Ovary (tissue), 3 donors: ENCODE results near the gene PLEKHN1.

Experiments
- EP300 ChIP-seq: sonication (generic); formaldehyde crosslinking; IDR thresholded peaks from one replicate; pipeline ENCODE4 v1.6.1; 2017; ENCODE audit warnings: antibody characterized with exemption
- POLR2A ChIP-seq: fragments of 450-650 bp; IDR thresholded peaks from one replicate; pipeline ENCODE4 v1.6.1; 2017; ENCODE audit warnings: antibody characterized with exemption, mild to moderate bottlenecking, moderate library complexity
- TF ChIP-seq, protein P1 (sequence below), 3 donors: fragments of 450-650 bp in 2 of 3; fragments of 200-600 bp in 1 of 3; IDR thresholded peaks; one replicate each; pipeline versions ENCODE4 v1.5.1 to v1.8.0; 2016 to 2022; ENCODE audit warnings: antibody characterized with exemption in 3 of 3, mild to moderate bottlenecking in 1 of 3
- donor health status: DM: no; HTN: no; CAD: no.

DNA sequence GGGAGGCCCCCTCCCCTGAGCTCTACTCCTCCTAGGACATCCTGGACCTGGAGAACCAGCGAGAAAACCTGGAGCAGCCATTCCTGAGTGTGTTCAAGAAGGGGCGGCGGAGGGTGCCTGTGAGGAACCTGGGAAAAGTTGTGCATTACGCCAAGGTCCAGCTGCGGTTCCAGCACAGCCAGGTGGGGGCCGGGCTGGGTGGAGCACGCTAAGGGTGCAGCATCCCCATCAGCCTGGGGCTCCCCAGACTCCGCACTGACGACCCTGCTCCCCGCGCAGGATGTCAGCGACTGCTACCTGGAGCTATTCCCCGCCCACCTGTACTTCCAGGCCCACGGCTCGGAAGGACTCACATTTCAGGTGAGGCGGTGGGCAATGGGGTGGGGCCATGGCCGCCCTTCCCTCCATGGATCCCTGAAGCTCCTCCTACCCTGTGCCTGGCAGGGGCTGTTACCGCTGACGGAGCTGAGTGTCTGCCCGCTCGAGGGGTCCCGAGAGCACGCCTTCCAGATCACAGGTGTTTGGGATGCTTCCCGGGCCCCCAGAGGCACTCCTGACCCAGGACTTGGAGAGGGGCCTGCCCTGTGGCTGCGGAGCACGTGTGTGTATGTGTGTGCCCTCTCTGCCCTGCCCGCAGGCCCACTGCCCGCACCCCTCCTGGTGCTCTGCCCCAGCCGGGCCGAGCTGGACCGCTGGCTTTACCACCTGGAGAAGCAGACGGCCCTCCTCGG lies 4.1 kb downstream of the PLEKHN1 start:
- TF ChIP-seq, protein P1, sequence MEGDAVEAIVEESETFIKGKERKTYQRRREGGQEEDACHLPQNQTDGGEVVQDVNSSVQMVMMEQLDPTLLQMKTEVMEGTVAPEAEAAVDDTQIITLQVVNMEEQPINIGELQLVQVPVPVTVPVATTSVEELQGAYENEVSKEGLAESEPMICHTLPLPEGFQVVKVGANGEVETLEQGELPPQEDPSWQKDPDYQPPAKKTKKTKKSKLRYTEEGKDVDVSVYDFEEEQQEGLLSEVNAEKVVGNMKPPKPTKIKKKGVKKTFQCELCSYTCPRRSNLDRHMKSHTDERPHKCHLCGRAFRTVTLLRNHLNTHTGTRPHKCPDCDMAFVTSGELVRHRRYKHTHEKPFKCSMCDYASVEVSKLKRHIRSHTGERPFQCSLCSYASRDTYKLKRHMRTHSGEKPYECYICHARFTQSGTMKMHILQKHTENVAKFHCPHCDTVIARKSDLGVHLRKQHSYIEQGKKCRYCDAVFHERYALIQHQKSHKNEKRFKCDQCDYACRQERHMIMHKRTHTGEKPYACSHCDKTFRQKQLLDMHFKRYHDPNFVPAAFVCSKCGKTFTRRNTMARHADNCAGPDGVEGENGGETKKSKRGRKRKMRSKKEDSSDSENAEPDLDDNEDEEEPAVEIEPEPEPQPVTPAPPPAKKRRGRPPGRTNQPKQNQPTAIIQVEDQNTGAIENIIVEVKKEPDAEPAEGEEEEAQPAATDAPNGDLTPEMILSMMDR (IDR thresholded peaks at IDR 0.05), result no peak
- TF ChIP-seq EP300, result no peak
- TF ChIP-seq POLR2A, result no peak
